HepG2 (cell line): ENCODE measurements around the gene ABHD17A. TPM values are rescaled to one million over a fixed set of nuclear protein-coding genes. Genes with fewer than 3 reads are reported as not detected.

Source experiments
- ATAC-seq: fragments of 200-7000 bp; cut with Tn5 transposase; 3 replicates; pipeline ENCODE4 v1.9.1; 2020; ENCODE audit warnings: mild to moderate bottlenecking, moderate library complexity
- BruUV-seq: library from RNA; stranded (reverse); fragments of 400-500 nt; replicated peaks from 2 replicates; lab custom pipeline; 2021; lab: Mats Ljungman, UMichigan
- CTCF ChIA-PET: fragments of 300-600 bp; formaldehyde crosslinking; extraction: SDS; loops from one replicate; lab custom pipeline; 2021; ENCODE audit warnings: low total read pairs, inconsistent platforms, low intra/inter-chr PET ratio; lab: Yijun Ruan, JAX
- POLR2A ChIA-PET: fragments of 350-600 bp; sonication (Branson Sonifier 250); formaldehyde crosslinking; loops from one replicate; lab custom pipeline; 2020; ENCODE audit warnings: antibody characterized with exemption, inconsistent platforms; lab: Yijun Ruan, JAX
- DNase-seq: peaks from one replicate; pipeline ENCODE4 v3.0.0-alpha.2; 2015; ENCODE audit warnings: low spot score
- FAIRE-seq: peaks from 3 replicates; lab custom pipeline; 2011; peaks lifted over from hg19 to GRCh38; lab: Jason Lieb, UNC
- H2AFZ ChIP-seq: one replicate; pipeline ENCODE4 v1.6.1; 2011; ENCODE audit warnings: low read length, inconsistent platforms
- H3K27ac ChIP-seq: fragments of 300-600 bp; 3 replicates; pipeline ENCODE4 v1.8.0; 2011; ENCODE audit warnings: mixed run types, mild to moderate bottlenecking, mixed read lengths, low read length, inconsistent platforms; ENCODE audit not compliant: insufficient read depth; ENCODE audit errors: extremely low read length
- H3K27me3 ChIP-seq, 2 experiments: fragments of 200-600 bp in 1 of 2; 2 replicates in 1 of 2; 3 replicates in 1 of 2; pipeline versions ENCODE4 v1.6.0 to v1.8.0; 2011; ENCODE audit warnings: low read length in 2 of 2, mild to moderate bottlenecking in 2 of 2, moderate library complexity in 2 of 2, inconsistent platforms in 1 of 2; ENCODE audit not compliant: insufficient read depth in 2 of 2, control insufficient read depth in 1 of 2
- H3K36me3 ChIP-seq, 2 experiments: fragments of 200-600 bp in 1 of 2; replicated peaks in 1 of 2; 2 replicates in 1 of 2; 3 replicates in 1 of 2; pipeline versions ENCODE4 v1.5.1 to v1.8.0; 2011; ENCODE audit warnings: low read length in 2 of 2, inconsistent platforms in 1 of 2; ENCODE audit not compliant: insufficient read depth in 2 of 2, control insufficient read depth in 1 of 2
- H3K4me1 ChIP-seq: 2 replicates; pipeline ENCODE4 v1.5.1; 2012; ENCODE audit warnings: low read length, inconsistent platforms; ENCODE audit not compliant: insufficient read depth
- H3K4me2 ChIP-seq: 2 replicates; pipeline ENCODE4 v1.6.0; 2011; ENCODE audit warnings: low read depth, low read length, inconsistent platforms
- H3K4me3 ChIP-seq, 3 experiments: fragments of 200-600 bp in 1 of 3; sonication (generic), shearing (Covaris generic) in 1 of 3; replicated peaks in 1 of 3; 2 replicates each; pipeline ENCODE4 v1.5.1; 2011 to 2016; ENCODE audit warnings: low read length in 3 of 3, inconsistent platforms in 2 of 3, low read depth in 2 of 3, mild to moderate bottlenecking in 2 of 3, control low read depth in 1 of 3, mixed read lengths in 1 of 3; ENCODE audit not compliant: insufficient read depth in 1 of 3
- H3K79me2 ChIP-seq: one replicate; pipeline ENCODE4 v1.6.1; 2011; ENCODE audit warnings: low read length, inconsistent platforms; ENCODE audit not compliant: insufficient read depth
- H3K9ac ChIP-seq: 2 replicates; pipeline ENCODE4 v1.6.0; 2011; ENCODE audit warnings: mild to moderate bottlenecking, low read depth, low read length, inconsistent platforms; ENCODE audit not compliant: insufficient read depth
- H3K9me3 ChIP-seq: 2 replicates; pipeline ENCODE4 v1.5.1; 2012; ENCODE audit warnings: mild to moderate bottlenecking, low read length
- H4K20me1 ChIP-seq: 2 replicates; pipeline ENCODE4 v1.6.0; 2011; ENCODE audit warnings: inconsistent platforms, mild to moderate bottlenecking, low read length, moderate library complexity; ENCODE audit not compliant: insufficient read depth
- PBX2 ChIP-seq: IDR thresholded peaks from 2 replicates; pipeline ENCODE4 v1.6.1; 2016; ENCODE audit warnings: control low read depth
- TAF1 ChIP-seq: sonication (generic); formaldehyde crosslinking; IDR thresholded peaks from 2 replicates; pipeline ENCODE4 v1.4.0; 2020; ENCODE audit warnings: missing genetic modification reagents
- ZBTB1 ChIP-seq: sonication (generic); formaldehyde crosslinking; IDR thresholded peaks from 2 replicates; pipeline ENCODE4 v1.4.0; 2020; ENCODE audit warnings: missing genetic modification reagents, borderline replicate concordance
- ZBTB21 ChIP-seq: sonication (generic); formaldehyde crosslinking; IDR thresholded peaks from 2 replicates; pipeline ENCODE4 v1.4.0; 2020; ENCODE audit warnings: missing genetic modification reagents
- ZBTB38 ChIP-seq: sonication (generic); formaldehyde crosslinking; IDR thresholded peaks from 2 replicates; pipeline ENCODE4 v1.5.1; 2020; ENCODE audit warnings: mild to moderate bottlenecking, missing genetic modification reagents
- ZFP41 ChIP-seq: sonication (generic); formaldehyde crosslinking; IDR thresholded peaks from 2 replicates; pipeline ENCODE4 v1.4.0; 2020; ENCODE audit warnings: mild to moderate bottlenecking, missing genetic modification reagents, borderline replicate concordance
- ZNF121 ChIP-seq: sonication (generic); formaldehyde crosslinking; IDR thresholded peaks from 2 replicates; pipeline ENCODE4 v1.5.0; 2020; ENCODE audit warnings: mild to moderate bottlenecking, missing genetic modification reagents
- ZNF274 ChIP-seq: sonication (generic); formaldehyde crosslinking; IDR thresholded peaks from 2 replicates; pipeline ENCODE4 v1.5.1; 2020; ENCODE audit warnings: mild to moderate bottlenecking, missing genetic modification reagents
- ZNF276 ChIP-seq: sonication (generic); formaldehyde crosslinking; IDR thresholded peaks from 2 replicates; pipeline ENCODE4 v1.4.0; 2020; ENCODE audit warnings: mild to moderate bottlenecking, low read depth, missing genetic modification reagents
- ZNF451 ChIP-seq: sonication (generic); formaldehyde crosslinking; IDR thresholded peaks from 2 replicates; pipeline ENCODE4 v1.5.0; 2020; ENCODE audit warnings: mild to moderate bottlenecking, missing genetic modification reagents
- WGBS: methylation state at CpG from one replicate; pipeline ENCODE4 v1.1.6; 2017; ENCODE audit warnings: low lambda C conversion rate; 5-methylcytosine and 5-hydroxymethylcytosine counted together
- in situ Hi-C: cut with HindIII; loops from 2 replicates; pipeline ENCODE4 v1.10.0; 2017; ENCODE audit warnings: low pct_unique_long_range_greater_than_20kb; ENCODE audit not compliant: extremely low pct_ligation_motif_present
- intact Hi-C: fragments of 100-400 bp; cut with micrococcal nuclease; formaldehyde crosslinking; loops from one replicate; pipeline ENCODE4 v1.10.0; 2022; ENCODE audit not compliant: unreplicated experiment
- polyA plus RNA-seq, 8 experiments: library from polyadenylated mRNA; depleted of rRNA in 3 of 8; stranded (reverse) in 7 of 8; unstranded in 1 of 8; fragments of >200 nt; fragmentation: Illumina TruSeq in 4 of 8; extraction: Trizol in 4 of 8; gene quantifications; 2 replicates each; pipeline versions ENCODE4 v1.2.1 to v1.2.3, GENCODE V29; 2011 to 2016; ENCODE audit warnings: low read depth in 4 of 8, missing spikeins in 1 of 8, mixed read lengths in 1 of 8; ENCODE audit not compliant: insufficient read depth in 1 of 8
- total RNA-seq, 5 experiments: library from RNA; depleted of rRNA; stranded (reverse); fragments of >200 nt; fragmentation: Illumina TruSeq; extraction: Trizol; gene quantifications; 2 replicates each; pipeline ENCODE4 v1.2.3, GENCODE V29; 2016; ENCODE audit warnings: low read depth in 1 of 5

The ABHD17A gene
- total and polyA plus RNA-seq, 2 of the 13 experiments (the other 11 are each of a cell fraction or from before 2014, with no cell fraction given): 27.7 to 40.8 TPM

GRCh38 chr19:1847348-1847683 is 38.0 kb downstream of the ABHD17A start (continued):
- no peak for TF ChIP-seq ZNF276 (CRISPR knock-in tag)
- TF ChIP-seq PBX2 (CRISPR knock-in tag): no peak
- TF ChIP-seq ZBTB21 (CRISPR knock-in tag): 0 out of 2 replicates have a peak, but pooled peaks have one; percentile 39

GRCh38 chr19:1846517-1847204 is 38.6 kb downstream of the ABHD17A start:
- peak overlapping the region; percentile 79 to 97 (median 96) for H3K4me3 ChIP-seq
- H3K27ac ChIP-seq: no peak overlapping the region
- peaks cover 52% of the 10 kb centered on the region for H3K79me2 ChIP-seq
- no peaks in the 10 kb centered on the region; a peak in 1 of 5 replicates for H3K27me3 ChIP-seq
- ChIA-PET POLR2A (interaction anchor here (0.7 to 2.3 kb wide), 2 partner anchors 9 to 11 kb away, joined by 3 to 7 read pairs; no protein-coding TSS in a partner anchor), CTCF (no interaction called here)
- peaks cover 20% of the 10 kb centered on the region; the same call in 1 of the 2 replicates for H4K20me1 ChIP-seq
- ATAC-seq: no peak
- FAIRE-seq: no peak
- peaks cover 34% of the 10 kb centered on the region for H3K4me1 ChIP-seq
- no peaks in the 10 kb centered on the region for H3K9me3 ChIP-seq
- intact Hi-C loops: no loop called here
- in situ Hi-C loops: no loop called here
- no peak for DNase-seq
- no TSS peak for BruUV-seq
- WGBS: 75% methylated on average over 15 of the region's 29 CpGs
- TF ChIP-seq TAF1 (no peak), ZNF121 (CRISPR knock-in tag) (peak; percentile 59; the same call in 1 of the 2 replicates), ZFP41 (no peak), ZNF451 (CRISPR knock-in tag) (no peak), ZBTB1 (CRISPR knock-in tag) (no peak), ZBTB38 (CRISPR knock-in tag) (peak; percentile 61; the same call in 1 of the 2 replicates), ZNF274 (0 out of 2 replicates have a peak, but pooled peaks have one; percentile 19)
- TF ChIP-seq, all 625 proteins: peak for 3
- peak overlapping the region; percentile 99 for H3K4me2 ChIP-seq
- H3K9ac ChIP-seq: peak overlapping the region; percentile 100
- H2AFZ ChIP-seq: no peak overlapping the region
- peaks cover 2 to 19% of the 10 kb centered on the region in 2 experiments; a peak in 2 of 5 replicates for H3K36me3 ChIP-seq
